ENCODE data around the gene TP63. TPM values are rescaled to one million over a fixed set of nuclear protein-coding genes. Genes with fewer than 3 reads are reported as not detected.

Gene TP63
- total and polyA plus RNA-seq, 2 donors (not counting 3 experiments of a cell fraction or from before 2014, with no cell fraction given), result not detected

DNA sequence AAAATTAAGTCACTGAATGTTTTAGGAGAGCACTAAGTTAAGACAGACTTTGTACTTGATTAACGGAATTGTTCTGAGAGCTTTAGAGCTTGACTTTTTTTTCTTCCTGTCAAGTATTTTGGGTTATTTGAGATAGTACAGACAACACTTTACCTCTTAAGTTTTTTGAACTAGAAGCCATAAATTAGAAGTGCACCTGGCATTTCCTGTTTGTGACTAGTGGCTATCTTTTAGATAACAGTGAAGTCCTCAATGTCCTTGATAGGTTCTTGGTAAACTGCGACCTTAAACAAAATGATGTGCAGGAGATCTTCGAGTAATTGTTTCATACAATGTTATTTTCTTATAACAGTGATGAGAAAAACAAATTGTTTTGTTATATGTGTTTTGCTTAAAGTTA is 213.9 kb downstream of the TP63 start:
- Histone ChIP-seq H3K9ac (replicated peaks; ENCODE audit: extremely low read depth, insufficient read depth, low read length) (no peak overlapping the region), H3K4me2 (ENCODE audit: insufficient read depth, low read length) (no peak overlapping the region), H2AFZ (ENCODE audit: low read depth, low read length) (no peak overlapping the region), H3K9me3 (replicated peaks; ENCODE audit: control insufficient read depth, insufficient read depth, low read length) (no peaks in the 10 kb centered on the region), H3K27me3 (ENCODE audit: control insufficient read depth in 2 of 2, insufficient read depth in 2 of 2, low read length in 2 of 2) (no peaks in the 10 kb centered on the region), H3K27ac (ENCODE audit: insufficient read depth, low read depth, low read length) (no peak overlapping the region), H3K4me1 (ENCODE audit: control insufficient read depth, extremely low read depth, insufficient read depth, low read length) (no peaks in the 10 kb centered on the region), H3K9me1 (replicated peaks; ENCODE audit: control insufficient read depth, extremely low read depth, insufficient read depth, low read length) (no peaks in the 10 kb centered on the region), H3K36me3 (ENCODE audit: control insufficient read depth in 2 of 2, extremely low read depth in 1 of 2, insufficient read depth in 2 of 2, low read length in 2 of 2) (no peaks in the 10 kb centered on the region), H3K79me2 (ENCODE audit: control insufficient read depth, insufficient read depth, low read length) (no peaks in the 10 kb centered on the region), H4K20me1 (replicated peaks; ENCODE audit: control insufficient read depth, extremely low read depth, insufficient read depth, low read length) (no peaks in the 10 kb centered on the region), H3K4me3 (replicated peaks in 1 of 3; ENCODE audit: insufficient read depth in 1 of 3, low read depth in 1 of 3, low read length in 3 of 3) (no peak overlapping the region)
- CTCF ChIA-PET, result interaction anchor here (0.7 to 0.8 kb wide), 3 partner anchors 16 to 103 kb away, joined by 3 to 4 read pairs (median 3); no protein-coding TSS in a partner anchor
- no TSS peak for BruUV-seq (replicated peaks)
- POLR2A ChIA-PET, result no interaction called here
- no peak for TF ChIP-seq EZH2 (IDR thresholded peaks at IDR 0.05; ENCODE audit: borderline replicate concordance, low read depth, low read length, severe bottlenecking)
- TF ChIP-seq POLR2A (IDR thresholded peaks at IDR 0.05; ENCODE audit: low read depth, low read length), result no peak
- TF ChIP-seq, protein P1, sequence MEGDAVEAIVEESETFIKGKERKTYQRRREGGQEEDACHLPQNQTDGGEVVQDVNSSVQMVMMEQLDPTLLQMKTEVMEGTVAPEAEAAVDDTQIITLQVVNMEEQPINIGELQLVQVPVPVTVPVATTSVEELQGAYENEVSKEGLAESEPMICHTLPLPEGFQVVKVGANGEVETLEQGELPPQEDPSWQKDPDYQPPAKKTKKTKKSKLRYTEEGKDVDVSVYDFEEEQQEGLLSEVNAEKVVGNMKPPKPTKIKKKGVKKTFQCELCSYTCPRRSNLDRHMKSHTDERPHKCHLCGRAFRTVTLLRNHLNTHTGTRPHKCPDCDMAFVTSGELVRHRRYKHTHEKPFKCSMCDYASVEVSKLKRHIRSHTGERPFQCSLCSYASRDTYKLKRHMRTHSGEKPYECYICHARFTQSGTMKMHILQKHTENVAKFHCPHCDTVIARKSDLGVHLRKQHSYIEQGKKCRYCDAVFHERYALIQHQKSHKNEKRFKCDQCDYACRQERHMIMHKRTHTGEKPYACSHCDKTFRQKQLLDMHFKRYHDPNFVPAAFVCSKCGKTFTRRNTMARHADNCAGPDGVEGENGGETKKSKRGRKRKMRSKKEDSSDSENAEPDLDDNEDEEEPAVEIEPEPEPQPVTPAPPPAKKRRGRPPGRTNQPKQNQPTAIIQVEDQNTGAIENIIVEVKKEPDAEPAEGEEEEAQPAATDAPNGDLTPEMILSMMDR (IDR thresholded peaks at IDR 0.05; ENCODE audit: extremely low read depth in 1 of 2, insufficient read depth in 1 of 2, low read depth in 1 of 2, low read length in 2 of 2), result no peak
- no peak for TF ChIP-seq JUN (IDR thresholded peaks at IDR 0.05; ENCODE audit: borderline replicate concordance, insufficient read depth, insufficient read length, low read depth)
- no peak for TF ChIP-seq FOS (IDR thresholded peaks at IDR 0.05; ENCODE audit: borderline replicate concordance, insufficient read depth, low read length)
- TF ChIP-seq, protein P2, sequence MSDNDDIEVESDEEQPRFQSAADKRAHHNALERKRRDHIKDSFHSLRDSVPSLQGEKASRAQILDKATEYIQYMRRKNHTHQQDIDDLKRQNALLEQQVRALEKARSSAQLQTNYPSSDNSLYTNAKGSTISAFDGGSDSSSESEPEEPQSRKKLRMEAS (IDR thresholded peaks at IDR 0.05; ENCODE audit: insufficient read depth, insufficient read length), result no peak
- no peak for TF ChIP-seq MYC (IDR thresholded peaks at IDR 0.05; ENCODE audit: low read depth, low read length)
- TF ChIP-seq POLR2AphosphoS5 (IDR thresholded peaks at IDR 0.05; ENCODE audit: insufficient read depth, low read depth, low read length), result no peak
- no peak for TF ChIP-seq GATA2 (IDR thresholded peaks at IDR 0.05; ENCODE audit: insufficient read depth, insufficient read length, low read depth, low read length)
- FAIRE-seq (no peak), DNase-seq (ENCODE audit: low read depth, low spot score) (no peak)
- dilution Hi-C loops (cut with MboI; ENCODE audit: extremely low pct_ligation_motif_present, low sequenced_read_pairs) (no loop called here), intact Hi-C loops (cut with micrococcal nuclease) (no loop called here)

Data from endothelial cell of umbilical vein (primary cell).